ENCODE measurements around the gene ACTN1.

The ACTN1 gene

DNA sequence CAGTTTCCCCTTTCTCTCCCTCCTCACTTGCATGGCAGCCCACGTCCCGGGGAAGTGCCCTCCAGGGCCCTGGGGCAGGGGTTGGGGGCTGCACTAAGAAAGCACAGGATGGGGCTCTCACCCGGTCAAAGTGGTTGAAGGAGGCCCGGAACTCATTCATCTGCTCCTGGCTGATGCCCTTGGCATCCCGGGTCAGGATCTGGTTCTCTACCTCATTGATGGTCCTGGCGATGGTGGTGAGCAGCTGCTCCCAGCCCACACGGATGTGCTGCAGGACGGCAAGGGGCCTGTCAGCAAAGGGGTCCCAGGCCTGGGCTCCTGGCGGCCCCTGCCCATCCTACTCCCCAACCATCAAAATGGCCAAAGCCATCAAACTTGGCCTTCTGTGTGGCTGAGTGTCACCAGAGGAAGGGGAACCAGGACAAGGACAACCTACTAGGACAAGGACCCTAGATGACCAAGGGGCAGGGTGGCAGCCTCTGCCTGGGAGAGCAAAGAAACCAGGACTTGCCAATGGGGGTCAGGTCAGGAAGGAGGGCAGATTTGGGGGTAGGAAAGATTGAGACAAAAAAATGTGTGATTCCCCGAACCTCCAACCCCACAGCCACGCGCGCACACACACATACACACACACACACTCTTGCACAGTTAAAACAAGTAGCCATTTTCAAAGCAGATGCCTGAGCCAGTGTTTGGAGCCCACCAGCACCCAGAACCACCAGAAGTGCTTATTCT is 99.1 kb downstream of the ACTN1 start:
- in situ Hi-C loops (cut with MboI; ENCODE audit: low sequenced_read_pairs, unreplicated experiment) = no loop called here
- TF ChIP-seq, protein P1, sequence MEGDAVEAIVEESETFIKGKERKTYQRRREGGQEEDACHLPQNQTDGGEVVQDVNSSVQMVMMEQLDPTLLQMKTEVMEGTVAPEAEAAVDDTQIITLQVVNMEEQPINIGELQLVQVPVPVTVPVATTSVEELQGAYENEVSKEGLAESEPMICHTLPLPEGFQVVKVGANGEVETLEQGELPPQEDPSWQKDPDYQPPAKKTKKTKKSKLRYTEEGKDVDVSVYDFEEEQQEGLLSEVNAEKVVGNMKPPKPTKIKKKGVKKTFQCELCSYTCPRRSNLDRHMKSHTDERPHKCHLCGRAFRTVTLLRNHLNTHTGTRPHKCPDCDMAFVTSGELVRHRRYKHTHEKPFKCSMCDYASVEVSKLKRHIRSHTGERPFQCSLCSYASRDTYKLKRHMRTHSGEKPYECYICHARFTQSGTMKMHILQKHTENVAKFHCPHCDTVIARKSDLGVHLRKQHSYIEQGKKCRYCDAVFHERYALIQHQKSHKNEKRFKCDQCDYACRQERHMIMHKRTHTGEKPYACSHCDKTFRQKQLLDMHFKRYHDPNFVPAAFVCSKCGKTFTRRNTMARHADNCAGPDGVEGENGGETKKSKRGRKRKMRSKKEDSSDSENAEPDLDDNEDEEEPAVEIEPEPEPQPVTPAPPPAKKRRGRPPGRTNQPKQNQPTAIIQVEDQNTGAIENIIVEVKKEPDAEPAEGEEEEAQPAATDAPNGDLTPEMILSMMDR (IDR thresholded peaks at IDR 0.05; ENCODE audit: borderline replicate concordance, control extremely low read depth, extremely low read depth, insufficient read depth, missing control alignments) = no peak
- no peak for DNase-seq (ENCODE audit: low spot score)

DNA sequence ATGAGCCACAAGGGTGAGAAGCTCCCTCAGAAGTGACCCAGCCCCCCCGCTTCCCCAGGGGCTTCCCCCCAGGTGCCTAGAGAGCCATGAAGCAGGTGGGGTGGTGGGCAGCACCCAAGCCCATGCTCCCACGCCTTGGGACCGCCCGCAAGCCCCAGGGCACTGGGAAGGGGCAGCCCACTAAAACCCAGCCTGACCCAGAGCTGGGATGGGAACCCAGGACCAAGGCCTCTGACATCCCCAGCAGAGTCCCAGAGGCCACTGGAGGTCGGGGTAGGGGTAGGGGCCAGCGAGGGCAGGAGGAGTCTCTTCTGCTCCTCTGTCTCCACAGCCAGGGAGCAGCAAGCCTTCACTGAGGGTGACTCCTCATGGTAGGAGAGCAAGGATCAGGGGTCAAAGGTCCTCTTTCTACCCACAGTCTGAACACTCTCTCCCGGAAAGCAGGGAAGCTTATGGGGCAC is 99.8 kb downstream of the ACTN1 start:
- TF ChIP-seq, protein P1 (IDR thresholded peaks at IDR 0.05; ENCODE audit: borderline replicate concordance, control extremely low read depth, extremely low read depth, insufficient read depth, missing control alignments) = no peak
- no peak for DNase-seq (ENCODE audit: low spot score)

DNA sequence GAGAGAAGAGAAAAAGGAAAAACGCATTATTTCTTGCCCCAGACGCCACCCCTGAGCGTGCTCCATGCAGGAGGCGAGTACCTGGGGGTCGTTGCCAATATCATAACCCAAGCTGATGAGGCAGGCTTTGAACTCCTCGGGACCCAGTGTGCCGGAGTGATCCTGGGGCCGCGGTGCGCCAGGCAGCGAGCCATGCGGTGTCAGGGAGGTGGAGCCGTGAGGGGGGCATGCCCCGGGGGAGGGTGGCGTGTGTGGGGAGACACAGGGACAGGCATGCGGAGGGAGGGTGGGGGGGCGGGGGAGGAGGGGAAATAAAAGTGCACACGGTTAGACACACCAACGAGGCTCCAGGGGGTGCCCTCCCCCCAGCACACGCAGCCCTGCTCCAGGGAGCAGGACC is 100.2 kb downstream of the ACTN1 start:
- DNase-seq (ENCODE audit: low spot score) = no peak
- TF ChIP-seq, protein P1 (IDR thresholded peaks at IDR 0.05; ENCODE audit: borderline replicate concordance, control extremely low read depth, extremely low read depth, insufficient read depth, missing control alignments) = no peak
- in situ Hi-C loops (cut with MboI; ENCODE audit: low sequenced_read_pairs, unreplicated experiment) = no loop called here

More for the DNA sequence above, 99.8 kb downstream of the ACTN1 start:
- in situ Hi-C loops (cut with MboI; ENCODE audit: low sequenced_read_pairs, unreplicated experiment) = no loop called here

DNA sequence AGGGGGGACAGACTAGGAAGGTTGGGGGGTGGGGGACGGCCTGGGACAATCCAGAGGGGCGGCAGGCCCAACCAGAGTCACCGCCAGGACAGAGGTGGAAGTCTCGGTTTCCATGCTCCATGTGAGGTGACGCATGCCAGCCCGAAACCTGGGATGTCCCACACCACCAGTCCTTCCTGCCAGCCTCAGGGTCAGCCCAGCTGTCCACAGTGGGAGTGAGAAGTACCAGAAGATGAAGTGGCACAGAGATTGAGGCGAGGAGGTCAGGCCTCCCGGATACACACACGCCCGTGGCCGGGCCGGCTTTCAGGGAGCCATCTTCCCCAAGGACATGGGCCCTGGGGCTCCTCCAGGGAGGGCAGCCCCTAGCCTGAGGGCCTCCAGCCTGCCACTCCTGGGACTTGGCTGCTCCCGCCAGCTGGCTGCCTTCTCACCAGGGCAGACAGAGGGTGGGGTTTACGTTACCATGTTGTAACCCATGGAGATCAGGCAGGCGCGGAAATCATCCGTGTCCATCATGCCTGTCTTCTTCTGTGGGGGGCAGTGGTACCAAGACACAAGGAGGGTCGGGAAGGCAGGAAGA is 101.0 kb downstream of the ACTN1 start:
- no peak for DNase-seq (ENCODE audit: low spot score)
- TF ChIP-seq, protein P1 (IDR thresholded peaks at IDR 0.05; ENCODE audit: borderline replicate concordance, control extremely low read depth, extremely low read depth, insufficient read depth, missing control alignments) = no peak
- in situ Hi-C loops (cut with MboI; ENCODE audit: low sequenced_read_pairs, unreplicated experiment) = no loop called here

DNA sequence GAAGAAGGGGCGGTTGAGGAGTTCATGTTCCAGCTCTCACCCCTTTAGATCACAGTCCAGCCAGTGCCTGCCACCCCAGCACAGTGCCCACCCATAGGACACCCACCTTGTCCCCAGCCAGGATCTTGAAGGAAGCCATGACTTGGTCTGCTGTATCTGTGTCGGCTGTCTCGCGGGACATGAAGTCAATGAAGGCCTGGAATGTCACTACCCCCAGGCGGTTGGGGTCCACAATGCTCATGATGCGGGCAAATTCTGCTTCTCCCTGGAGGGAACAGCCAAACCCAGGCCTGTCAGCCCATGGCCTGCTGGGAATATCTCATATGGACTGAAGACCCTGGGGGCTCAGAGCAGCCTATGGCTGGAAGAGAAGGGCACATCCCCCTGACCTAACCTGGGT is 102.1 kb downstream of the ACTN1 start:
- DNase-seq (ENCODE audit: low spot score) = no peak
- TF ChIP-seq, protein P1 (IDR thresholded peaks at IDR 0.05; ENCODE audit: borderline replicate concordance, control extremely low read depth, extremely low read depth, insufficient read depth, missing control alignments) = no peak
- in situ Hi-C loops (cut with MboI; ENCODE audit: low sequenced_read_pairs, unreplicated experiment) = no loop called here

DNA sequence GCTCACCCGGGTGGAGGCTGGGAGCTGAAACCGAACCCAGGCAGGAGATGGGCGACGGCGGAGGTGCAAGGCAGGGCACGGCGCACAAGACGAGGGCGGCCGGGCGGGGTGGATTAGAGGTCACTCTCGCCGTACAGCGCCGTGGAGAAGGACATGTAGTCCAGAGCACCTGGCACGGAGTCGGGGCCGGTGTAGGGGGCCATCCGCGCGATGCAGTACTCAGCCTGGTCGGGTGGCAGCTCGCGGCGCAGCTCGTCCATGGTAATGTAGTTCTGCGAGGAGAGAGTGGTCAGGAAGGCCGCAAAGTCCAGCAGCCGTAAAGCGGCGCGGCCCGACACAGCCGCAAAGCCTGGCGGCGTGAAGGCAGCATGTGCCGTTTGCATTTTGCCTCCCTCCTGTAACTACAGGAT is 104.4 kb downstream of the ACTN1 start:
- no peak for DNase-seq (ENCODE audit: low spot score)
- in situ Hi-C loops (cut with MboI; ENCODE audit: low sequenced_read_pairs, unreplicated experiment) = no loop called here
- TF ChIP-seq, protein P1 (IDR thresholded peaks at IDR 0.05; ENCODE audit: borderline replicate concordance, control extremely low read depth, extremely low read depth, insufficient read depth, missing control alignments) = no peak

All from GM13976 (cell line).